Endodermal cell (in vitro differentiated cells): ENCODE results near the gene SLC16A13. TPM values are rescaled to one million over a fixed set of nuclear protein-coding genes. Genes with fewer than 3 reads are reported as not detected.
A peak's percentile ranks its signal among the peaks of the same experiment; 100 is the strongest.

ENCODE experiments used
- DNase-seq: peaks from one replicate; pipeline ENCODE4 v3.0.0-alpha.2; 2017
- H3K27ac ChIP-seq: 2 replicates; pipeline ENCODE4 v1.5.1; 2013; ENCODE audit warnings: mild to moderate bottlenecking, low read depth, low read length, moderate library complexity
- H3K27me3 ChIP-seq: 2 replicates; pipeline ENCODE4 v1.6.1; 2013; ENCODE audit warnings: mild to moderate bottlenecking, low read length, moderate library complexity; ENCODE audit not compliant: insufficient read depth, control insufficient read depth, poor library complexity, severe bottlenecking
- H3K36me3 ChIP-seq: 2 replicates; pipeline ENCODE4 v1.7.0; 2013; ENCODE audit warnings: mild to moderate bottlenecking, low read length, moderate library complexity; ENCODE audit not compliant: control insufficient read depth, insufficient read depth
- H3K4me1 ChIP-seq: one replicate; pipeline ENCODE4 v1.7.0; 2013; ENCODE audit warnings: low read length; ENCODE audit not compliant: control insufficient read depth, insufficient read depth
- H3K4me3 ChIP-seq: 2 replicates; pipeline ENCODE4 v1.5.1; 2013; ENCODE audit warnings: mild to moderate bottlenecking, low read length, moderate library complexity
- H3K9ac ChIP-seq: 2 replicates; pipeline ENCODE4 v1.6.1; 2013; ENCODE audit warnings: mild to moderate bottlenecking, low read length, moderate library complexity; ENCODE audit not compliant: poor library complexity, severe bottlenecking; ENCODE audit errors: extremely low read depth
- H3K9me3 ChIP-seq: 2 replicates; pipeline ENCODE4 v1.6.1; 2013; ENCODE audit warnings: mild to moderate bottlenecking, low read length, moderate library complexity; ENCODE audit not compliant: control insufficient read depth
- H3K27ac Mint-ChIP-seq: 2 replicates; pipeline ENCODE4 v1.8.0; 2020; ENCODE audit warnings: mixed read lengths
- H3K27me3 Mint-ChIP-seq: 2 replicates; pipeline ENCODE4 v1.8.0; 2021; ENCODE audit warnings: mild to moderate bottlenecking, mixed read lengths; ENCODE audit not compliant: insufficient read depth
- H3K36me3 Mint-ChIP-seq: 2 replicates; pipeline ENCODE4 v1.8.0; 2020; ENCODE audit warnings: low read depth, mixed read lengths
- H3K4me1 Mint-ChIP-seq: 2 replicates; pipeline ENCODE4 v1.8.0; 2020; ENCODE audit warnings: mixed read lengths
- H3K4me3 Mint-ChIP-seq: 2 replicates; pipeline ENCODE4 v1.8.0; 2020; ENCODE audit warnings: mild to moderate bottlenecking, moderate library complexity, mixed read lengths
- H3K9me3 Mint-ChIP-seq: 2 replicates; pipeline ENCODE4 v1.8.0; 2020; ENCODE audit warnings: mild to moderate bottlenecking, mixed read lengths
- WGBS, 2 experiments: methylation state at CpG; one replicate each; pipeline versions ENCODE4 v1.1.5 to v1.1.7; 2013; ENCODE audit warnings: missing lambda C conversion rate in 2 of 2, mixed read lengths in 1 of 2; ENCODE audit not compliant: insufficient coverage in 1 of 2, insufficient read length in 1 of 2; 5-methylcytosine and 5-hydroxymethylcytosine counted together
- total RNA-seq, 2 donors: library from RNA; stranded (reverse); fragmentation: NEBNext Ultra II Directional in 1 of 2; extraction: Animal tissue kit (Norgen Biotek cat#: 25700) in 1 of 2; gene quantifications; 2 replicates in 1 of 2; 3 replicates in 1 of 2; pipeline ENCODE4 v1.2.1, GENCODE V29; 2021
- TF ChIP-seq, protein P1 (sequence below): fragments of 200-600 bp; sonication (generic); conservative IDR thresholded peaks from 2 replicates; pipeline ENCODE4 v1.5.0; 2021; ENCODE audit warnings: antibody characterized with exemption, mild to moderate bottlenecking

The SLC16A13 gene
- total RNA-seq, 2 donors from 2014 or later, result 18.8 to 19.9 TPM

DNA sequence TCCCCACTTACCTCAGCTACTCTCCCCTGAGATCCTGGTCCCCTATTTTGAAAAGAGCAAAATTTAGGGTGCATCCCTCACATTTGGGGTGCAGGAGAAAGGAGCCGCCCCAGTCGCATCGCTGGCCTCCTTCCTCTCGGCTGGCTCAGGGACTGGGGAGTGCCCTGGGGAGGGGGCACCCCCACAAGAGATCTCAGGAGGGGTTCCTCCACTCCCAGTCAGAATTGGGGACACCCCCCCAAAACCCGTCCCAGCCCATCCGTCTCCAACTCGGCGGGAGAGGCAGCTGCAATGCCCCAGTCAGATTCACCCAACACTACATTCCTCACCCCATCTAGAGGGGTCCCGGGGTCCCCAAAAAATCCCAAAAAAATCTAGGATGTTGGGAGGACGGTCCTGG lies 16.4 kb upstream of the SLC16A13 start:
- H3K27me3 Mint-ChIP-seq, result peaks cover 39% of the 10 kb centered on the region
- WGBS, 2 experiments, result 62 to 77% methylated on average over 5 to 10 of the region's 10 CpGs
- Histone ChIP-seq H3K36me3 (peaks cover 3% of the 10 kb centered on the region), H3K4me3 (no peak overlapping the region), H3K4me1 (no peaks in the 10 kb centered on the region), H3K27me3 (peaks cover 37% of the 10 kb centered on the region), H3K9ac (peak overlapping the region; percentile 30), H3K9me3 (no peaks in the 10 kb centered on the region), H3K27ac (no peak overlapping the region)
- DNase-seq, result peak; percentile 43
- H3K9me3 Mint-ChIP-seq, result peaks cover 7% of the 10 kb centered on the region
- peaks cover 12% of the 10 kb centered on the region for H3K36me3 Mint-ChIP-seq
- TF ChIP-seq, protein P1, sequence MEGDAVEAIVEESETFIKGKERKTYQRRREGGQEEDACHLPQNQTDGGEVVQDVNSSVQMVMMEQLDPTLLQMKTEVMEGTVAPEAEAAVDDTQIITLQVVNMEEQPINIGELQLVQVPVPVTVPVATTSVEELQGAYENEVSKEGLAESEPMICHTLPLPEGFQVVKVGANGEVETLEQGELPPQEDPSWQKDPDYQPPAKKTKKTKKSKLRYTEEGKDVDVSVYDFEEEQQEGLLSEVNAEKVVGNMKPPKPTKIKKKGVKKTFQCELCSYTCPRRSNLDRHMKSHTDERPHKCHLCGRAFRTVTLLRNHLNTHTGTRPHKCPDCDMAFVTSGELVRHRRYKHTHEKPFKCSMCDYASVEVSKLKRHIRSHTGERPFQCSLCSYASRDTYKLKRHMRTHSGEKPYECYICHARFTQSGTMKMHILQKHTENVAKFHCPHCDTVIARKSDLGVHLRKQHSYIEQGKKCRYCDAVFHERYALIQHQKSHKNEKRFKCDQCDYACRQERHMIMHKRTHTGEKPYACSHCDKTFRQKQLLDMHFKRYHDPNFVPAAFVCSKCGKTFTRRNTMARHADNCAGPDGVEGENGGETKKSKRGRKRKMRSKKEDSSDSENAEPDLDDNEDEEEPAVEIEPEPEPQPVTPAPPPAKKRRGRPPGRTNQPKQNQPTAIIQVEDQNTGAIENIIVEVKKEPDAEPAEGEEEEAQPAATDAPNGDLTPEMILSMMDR, result no peak
- H3K4me1 Mint-ChIP-seq, result peaks cover 20% of the 10 kb centered on the region
- H3K27ac Mint-ChIP-seq, result peak overlapping the region; percentile 77
- H3K4me3 Mint-ChIP-seq, result no peak overlapping the region

GRCh38 chr17:7019839-7020519 lies 15.8 kb upstream of the SLC16A13 start:
- Histone ChIP-seq H3K9me3 (no peaks in the 10 kb centered on the region), H3K27me3 (peaks cover 37% of the 10 kb centered on the region), H3K9ac (peak overlapping the region; percentile 30), H3K4me1 (no peaks in the 10 kb centered on the region), H3K27ac (no peak overlapping the region), H3K36me3 (peaks cover 3% of the 10 kb centered on the region), H3K4me3 (no peak overlapping the region)
- TF ChIP-seq, protein P1, result no peak
- peaks cover 11% of the 10 kb centered on the region for H3K36me3 Mint-ChIP-seq
- H3K27ac Mint-ChIP-seq, result peak overlapping the region; percentile 77
- peaks cover 43% of the 10 kb centered on the region for H3K27me3 Mint-ChIP-seq
- no peak overlapping the region for H3K4me3 Mint-ChIP-seq
- WGBS, 2 experiments, result 50% methylated on average over 9 of the region's 16 CpGs; no CpG with 5 or more reads in 1 of the 2 experiments
- H3K9me3 Mint-ChIP-seq, result peaks cover 7% of the 10 kb centered on the region
- peaks cover 19% of the 10 kb centered on the region for H3K4me1 Mint-ChIP-seq
- DNase-seq, result peak; percentile 92

DNA sequence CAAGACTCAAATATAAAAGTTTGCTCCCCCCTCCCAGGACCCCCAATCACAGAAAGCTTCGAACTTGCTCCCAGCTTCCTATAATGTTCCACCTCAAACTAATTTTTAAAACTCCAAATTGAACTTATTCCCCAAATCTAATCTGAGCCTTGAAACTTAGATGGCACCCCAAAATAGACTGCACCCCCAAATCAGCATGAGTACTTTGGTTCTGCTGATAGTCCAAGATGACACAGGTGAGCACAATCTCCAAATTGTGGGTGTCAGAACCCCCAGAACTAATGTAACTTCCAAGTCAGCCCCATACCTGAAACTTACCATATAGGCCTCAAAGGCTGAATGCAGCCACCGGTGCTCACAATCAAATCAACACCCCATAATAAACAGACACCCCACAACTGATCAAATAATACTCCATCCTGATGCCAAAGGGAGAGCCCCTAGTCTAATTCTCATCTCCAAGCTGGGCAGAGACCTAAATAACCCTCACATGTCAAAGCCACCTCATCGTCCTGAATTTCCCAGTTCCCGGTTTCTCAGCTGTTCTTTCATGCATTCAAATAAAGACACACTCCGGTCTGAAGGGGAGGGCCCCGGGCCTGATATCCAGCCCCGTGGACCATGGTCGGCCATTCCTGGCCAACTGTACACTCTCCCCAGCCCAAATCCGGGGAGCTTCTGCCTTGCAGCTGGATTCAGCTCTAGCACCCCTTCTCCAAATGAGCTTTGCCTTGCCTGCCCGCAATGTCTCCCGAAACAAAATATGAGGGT lies 14.7 kb upstream of the SLC16A13 start:
- Mint-ChIP-seq H3K4me1 (peaks cover 16% of the 10 kb centered on the region), H3K36me3 (peaks cover 11% of the 10 kb centered on the region), H3K27me3 (peaks cover 43% of the 10 kb centered on the region)

More for the DNA sequence above, 14.7 kb upstream of the SLC16A13 start:
- no peaks in the 10 kb centered on the region for H3K4me1 ChIP-seq
- Mint-ChIP-seq H3K4me3 (no peak overlapping the region), H3K27ac (no peak overlapping the region), H3K9me3 (peaks cover 7% of the 10 kb centered on the region)
- H3K27me3 ChIP-seq, result peaks cover 37% of the 10 kb centered on the region
- peak; percentile 56 for DNase-seq
- no peak overlapping the region for H3K9ac ChIP-seq
- H3K9me3 ChIP-seq, result no peaks in the 10 kb centered on the region
- WGBS, 2 experiments, result 91 to 96% methylated on average over 6 to 11 of the region's 11 CpGs
- TF ChIP-seq, protein P1, result no peak
- peaks cover 3% of the 10 kb centered on the region for H3K36me3 ChIP-seq
- no peak overlapping the region for H3K27ac ChIP-seq
- no peak overlapping the region for H3K4me3 ChIP-seq
